HepG2 (cell line): ENCODE results near the gene TBC1D20. TPM values are rescaled to one million over a fixed set of nuclear protein-coding genes. Genes with fewer than 3 reads are reported as not detected.

Experiments
- AKAP8 ChIP-seq: sonication (generic); formaldehyde crosslinking; IDR thresholded peaks from 2 replicates; pipeline ENCODE4 v1.5.1; 2020; ENCODE audit warnings: mild to moderate bottlenecking, missing genetic modification reagents
- ATM ChIP-seq: fragments of 450-650 bp; IDR thresholded peaks from 2 replicates; pipeline ENCODE4 v1.7.1; 2017; ENCODE audit warnings: mild to moderate bottlenecking, borderline replicate concordance
- ELF3 ChIP-seq: IDR thresholded peaks from 2 replicates; pipeline ENCODE4 v1.6.1; 2016; ENCODE audit warnings: missing genetic modification reagents, missing compliant biosample characterization
- HOXD1 ChIP-seq: sonication (generic); formaldehyde crosslinking; IDR thresholded peaks from 2 replicates; pipeline ENCODE4 v1.5.0; 2020; ENCODE audit warnings: missing genetic modification reagents
- JARID2 ChIP-seq: sonication (generic); formaldehyde crosslinking; IDR thresholded peaks from 2 replicates; pipeline ENCODE4 v1.8.1; 2023; ENCODE audit warnings: missing genetic modification reagents, inconsistent platforms; ENCODE audit not compliant: insufficient replicate concordance
- MBNL3 ChIP-seq: fragments of 250-450 bp; sonication (Bioruptor Pico); conservative IDR thresholded peaks from 2 replicates; pipeline ENCODE4 v1.8.0; 2022; ENCODE audit warnings: mild to moderate bottlenecking, inconsistent platforms
- MZF1 ChIP-seq: sonication (generic); formaldehyde crosslinking; IDR thresholded peaks from 2 replicates; pipeline ENCODE4 v1.8.1; 2023; ENCODE audit warnings: mild to moderate bottlenecking, missing genetic modification reagents, borderline replicate concordance
- ONECUT2 ChIP-seq: sonication (generic); formaldehyde crosslinking; IDR thresholded peaks from 2 replicates; pipeline ENCODE4 v1.4.0; 2020; ENCODE audit warnings: missing genetic modification reagents
- PHF8 ChIP-seq: sonication (generic); formaldehyde crosslinking; IDR thresholded peaks from 2 replicates; pipeline ENCODE4 v1.5.0; 2020; ENCODE audit warnings: missing genetic modification reagents
- SOX13 ChIP-seq, 3 experiments: fragments of 450-650 bp in 1 of 3; sonication (generic) in 1 of 3; formaldehyde crosslinking in 1 of 3; IDR thresholded peaks in 2 of 3; conservative IDR thresholded peaks in 1 of 3; 2 replicates each; pipeline versions ENCODE4 v1.5.0 to v1.6.1; 2016 to 2020; ENCODE audit warnings: antibody characterized with exemption in 1 of 3, mild to moderate bottlenecking in 1 of 3, missing compliant biosample characterization in 1 of 3, missing genetic modification reagents in 1 of 3, moderate library complexity in 1 of 3
- SRF ChIP-seq: IDR thresholded peaks from 2 replicates; pipeline ENCODE4 v1.6.1; 2011; ENCODE audit warnings: mild to moderate bottlenecking, low read depth, low read length, moderate library complexity
- TARDBP ChIP-seq: sonication (generic); formaldehyde crosslinking; IDR thresholded peaks from 2 replicates; pipeline ENCODE4 v1.8.0; 2022; ENCODE audit warnings: mild to moderate bottlenecking, missing genetic modification reagents
- ZMYM3 ChIP-seq: sonication (generic); formaldehyde crosslinking; IDR thresholded peaks from 2 replicates; pipeline ENCODE4 v1.5.1; 2020; ENCODE audit warnings: mild to moderate bottlenecking, missing genetic modification reagents
- ZNF253 ChIP-seq: sonication (generic); formaldehyde crosslinking; IDR thresholded peaks from 2 replicates; pipeline ENCODE4 v1.8.0; 2022; ENCODE audit warnings: mild to moderate bottlenecking, missing genetic modification reagents, borderline replicate concordance
- ZNF33A ChIP-seq: sonication (generic); formaldehyde crosslinking; IDR thresholded peaks from 2 replicates; pipeline ENCODE4 v1.5.1; 2020; ENCODE audit warnings: missing genetic modification reagents, mild to moderate bottlenecking, moderate library complexity, borderline replicate concordance
- polyA plus RNA-seq, 8 experiments: library from polyadenylated mRNA; depleted of rRNA in 3 of 8; stranded (reverse) in 7 of 8; unstranded in 1 of 8; fragments of >200 nt; fragmentation: Illumina TruSeq in 4 of 8; extraction: Trizol in 4 of 8; gene quantifications; 2 replicates each; pipeline versions ENCODE4 v1.2.1 to v1.2.3, GENCODE V29; 2011 to 2016; ENCODE audit warnings: low read depth in 4 of 8, missing spikeins in 1 of 8, mixed read lengths in 1 of 8; ENCODE audit not compliant: insufficient read depth in 1 of 8
- total RNA-seq, 5 experiments: library from RNA; depleted of rRNA; stranded (reverse); fragments of >200 nt; fragmentation: Illumina TruSeq; extraction: Trizol; gene quantifications; 2 replicates each; pipeline ENCODE4 v1.2.3, GENCODE V29; 2016; ENCODE audit warnings: low read depth in 1 of 5
- TF ChIP-seq, protein P1 (sequence below): sonication (generic); formaldehyde crosslinking; IDR thresholded peaks from 2 replicates; pipeline ENCODE4 v1.5.0; 2020; ENCODE audit warnings: mild to moderate bottlenecking, missing genetic modification reagents
- TF ChIP-seq, protein P2 (sequence below): sonication (generic); formaldehyde crosslinking; IDR thresholded peaks from 2 replicates; pipeline ENCODE4 v1.8.0; 2022; ENCODE audit warnings: missing genetic modification reagents, mild to moderate bottlenecking, moderate library complexity, borderline replicate concordance
- TF ChIP-seq, protein P3 (sequence below): sonication (generic); formaldehyde crosslinking; IDR thresholded peaks from 2 replicates; pipeline ENCODE4 v1.5.1; 2020; ENCODE audit warnings: mild to moderate bottlenecking, moderate library complexity, missing genetic modification reagents
- TF ChIP-seq, protein P4 (sequence below): sonication (generic); formaldehyde crosslinking; IDR thresholded peaks from 2 replicates; pipeline ENCODE4 v1.4.0; 2020; ENCODE audit warnings: missing genetic modification reagents
- TF ChIP-seq, protein P5 (sequence below): sonication (generic); formaldehyde crosslinking; IDR thresholded peaks from 2 replicates; pipeline ENCODE4 v1.5.0; 2020; ENCODE audit warnings: mild to moderate bottlenecking, missing genetic modification reagents

TBC1D20 gene
- total and polyA plus RNA-seq, 2 of the 13 experiments (the other 11 are each of a cell fraction or from before 2014, with no cell fraction given), result 36.6 to 47.1 TPM

DNA sequence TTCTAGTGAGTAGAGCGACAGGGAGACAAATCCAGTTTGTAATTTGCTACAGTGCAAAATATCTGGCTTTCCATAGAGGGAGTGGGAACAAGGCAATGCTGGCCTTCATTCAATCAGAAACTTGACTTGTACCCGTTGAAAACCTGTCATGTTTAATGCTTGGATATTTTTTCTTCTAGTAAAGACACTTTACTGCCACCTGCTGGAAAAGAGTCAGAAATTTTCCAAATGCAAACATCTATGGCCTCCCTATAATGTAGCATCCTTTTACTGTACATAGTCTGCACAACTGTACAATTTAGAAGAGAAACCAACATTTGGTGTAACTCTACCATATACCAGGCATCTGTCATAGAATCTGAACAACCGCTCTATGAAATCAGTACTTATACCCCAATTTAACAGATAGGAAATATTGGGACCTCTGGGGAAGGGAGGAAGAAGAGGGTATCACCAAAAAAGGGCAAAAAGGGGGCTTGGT is 16.7 kb upstream of the TBC1D20 start (continued):
- TF ChIP-seq, protein P1, sequence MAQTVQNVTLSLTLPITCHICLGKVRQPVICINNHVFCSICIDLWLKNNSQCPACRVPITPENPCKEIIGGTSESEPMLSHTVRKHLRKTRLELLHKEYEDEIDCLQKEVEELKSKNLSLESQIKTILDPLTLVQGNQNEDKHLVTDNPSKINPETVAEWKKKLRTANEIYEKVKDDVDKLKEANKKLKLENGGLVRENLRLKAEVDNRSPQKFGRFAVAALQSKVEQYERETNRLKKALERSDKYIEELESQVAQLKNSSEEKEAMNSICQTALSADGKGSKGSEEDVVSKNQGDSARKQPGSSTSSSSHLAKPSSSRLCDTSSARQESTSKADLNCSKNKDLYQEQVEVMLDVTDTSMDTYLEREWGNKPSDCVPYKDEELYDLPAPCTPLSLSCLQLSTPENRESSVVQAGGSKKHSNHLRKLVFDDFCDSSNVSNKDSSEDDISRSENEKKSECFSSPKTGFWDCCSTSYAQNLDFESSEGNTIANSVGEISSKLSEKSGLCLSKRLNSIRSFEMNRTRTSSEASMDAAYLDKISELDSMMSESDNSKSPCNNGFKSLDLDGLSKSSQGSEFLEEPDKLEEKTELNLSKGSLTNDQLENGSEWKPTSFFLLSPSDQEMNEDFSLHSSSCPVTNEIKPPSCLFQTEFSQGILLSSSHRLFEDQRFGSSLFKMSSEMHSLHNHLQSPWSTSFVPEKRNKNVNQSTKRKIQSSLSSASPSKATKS (CRISPR knock-in tag), result no peak
- TF ChIP-seq AKAP8 (no peak), ATM (no peak), PHF8 (CRISPR knock-in tag) (no peak), ONECUT2 (no peak), ZNF33A (CRISPR knock-in tag) (no peak), SRF (peak; percentile 47; the same call in 1 of the 2 replicates), MBNL3 (no peak), ELF3 (peak; percentile 43; the same call in 1 of the 2 replicates), ZNF253 (CRISPR knock-in tag) (no peak), MZF1 (no peak), JARID2 (CRISPR knock-in tag) (no peak), ZMYM3 (CRISPR knock-in tag) (no peak), TARDBP (peak; percentile 56; the same call in 1 of the 2 replicates), SOX13 (IDR thresholded peaks at IDR 0.05) (no peak), SOX13 (CRISPR knock-in tag; conservative IDR thresholded peaks at IDR 0.05 in 1 of 2, IDR thresholded peaks at IDR 0.05 in 1 of 2) (peak in 1 of 2 experiments; percentile 32; a peak in 1 of 4 replicates), HOXD1 (no peak)
- TF ChIP-seq, protein P2, sequence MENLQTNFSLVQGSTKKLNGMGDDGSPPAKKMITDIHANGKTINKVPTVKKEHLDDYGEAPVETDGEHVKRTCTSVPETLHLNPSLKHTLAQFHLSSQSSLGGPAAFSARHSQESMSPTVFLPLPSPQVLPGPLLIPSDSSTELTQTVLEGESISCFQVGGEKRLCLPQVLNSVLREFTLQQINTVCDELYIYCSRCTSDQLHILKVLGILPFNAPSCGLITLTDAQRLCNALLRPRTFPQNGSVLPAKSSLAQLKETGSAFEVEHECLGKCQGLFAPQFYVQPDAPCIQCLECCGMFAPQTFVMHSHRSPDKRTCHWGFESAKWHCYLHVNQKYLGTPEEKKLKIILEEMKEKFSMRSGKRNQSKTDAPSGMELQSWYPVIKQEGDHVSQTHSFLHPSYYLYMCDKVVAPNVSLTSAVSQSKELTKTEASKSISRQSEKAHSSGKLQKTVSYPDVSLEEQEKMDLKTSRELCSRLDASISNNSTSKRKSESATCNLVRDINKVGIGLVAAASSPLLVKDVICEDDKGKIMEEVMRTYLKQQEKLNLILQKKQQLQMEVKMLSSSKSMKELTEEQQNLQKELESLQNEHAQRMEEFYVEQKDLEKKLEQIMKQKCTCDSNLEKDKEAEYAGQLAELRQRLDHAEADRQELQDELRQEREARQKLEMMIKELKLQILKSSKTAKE (CRISPR knock-in tag), result no peak
- TF ChIP-seq, protein P3, sequence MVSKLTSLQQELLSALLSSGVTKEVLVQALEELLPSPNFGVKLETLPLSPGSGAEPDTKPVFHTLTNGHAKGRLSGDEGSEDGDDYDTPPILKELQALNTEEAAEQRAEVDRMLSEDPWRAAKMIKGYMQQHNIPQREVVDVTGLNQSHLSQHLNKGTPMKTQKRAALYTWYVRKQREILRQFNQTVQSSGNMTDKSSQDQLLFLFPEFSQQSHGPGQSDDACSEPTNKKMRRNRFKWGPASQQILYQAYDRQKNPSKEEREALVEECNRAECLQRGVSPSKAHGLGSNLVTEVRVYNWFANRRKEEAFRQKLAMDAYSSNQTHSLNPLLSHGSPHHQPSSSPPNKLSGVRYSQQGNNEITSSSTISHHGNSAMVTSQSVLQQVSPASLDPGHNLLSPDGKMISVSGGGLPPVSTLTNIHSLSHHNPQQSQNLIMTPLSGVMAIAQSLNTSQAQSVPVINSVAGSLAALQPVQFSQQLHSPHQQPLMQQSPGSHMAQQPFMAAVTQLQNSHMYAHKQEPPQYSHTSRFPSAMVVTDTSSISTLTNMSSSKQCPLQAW (CRISPR knock-in tag), result no peak
- TF ChIP-seq, protein P4, sequence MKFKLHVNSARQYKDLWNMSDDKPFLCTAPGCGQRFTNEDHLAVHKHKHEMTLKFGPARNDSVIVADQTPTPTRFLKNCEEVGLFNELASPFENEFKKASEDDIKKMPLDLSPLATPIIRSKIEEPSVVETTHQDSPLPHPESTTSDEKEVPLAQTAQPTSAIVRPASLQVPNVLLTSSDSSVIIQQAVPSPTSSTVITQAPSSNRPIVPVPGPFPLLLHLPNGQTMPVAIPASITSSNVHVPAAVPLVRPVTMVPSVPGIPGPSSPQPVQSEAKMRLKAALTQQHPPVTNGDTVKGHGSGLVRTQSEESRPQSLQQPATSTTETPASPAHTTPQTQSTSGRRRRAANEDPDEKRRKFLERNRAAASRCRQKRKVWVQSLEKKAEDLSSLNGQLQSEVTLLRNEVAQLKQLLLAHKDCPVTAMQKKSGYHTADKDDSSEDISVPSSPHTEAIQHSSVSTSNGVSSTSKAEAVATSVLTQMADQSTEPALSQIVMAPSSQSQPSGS (CRISPR knock-in tag), result no peak
- TF ChIP-seq, protein P5, sequence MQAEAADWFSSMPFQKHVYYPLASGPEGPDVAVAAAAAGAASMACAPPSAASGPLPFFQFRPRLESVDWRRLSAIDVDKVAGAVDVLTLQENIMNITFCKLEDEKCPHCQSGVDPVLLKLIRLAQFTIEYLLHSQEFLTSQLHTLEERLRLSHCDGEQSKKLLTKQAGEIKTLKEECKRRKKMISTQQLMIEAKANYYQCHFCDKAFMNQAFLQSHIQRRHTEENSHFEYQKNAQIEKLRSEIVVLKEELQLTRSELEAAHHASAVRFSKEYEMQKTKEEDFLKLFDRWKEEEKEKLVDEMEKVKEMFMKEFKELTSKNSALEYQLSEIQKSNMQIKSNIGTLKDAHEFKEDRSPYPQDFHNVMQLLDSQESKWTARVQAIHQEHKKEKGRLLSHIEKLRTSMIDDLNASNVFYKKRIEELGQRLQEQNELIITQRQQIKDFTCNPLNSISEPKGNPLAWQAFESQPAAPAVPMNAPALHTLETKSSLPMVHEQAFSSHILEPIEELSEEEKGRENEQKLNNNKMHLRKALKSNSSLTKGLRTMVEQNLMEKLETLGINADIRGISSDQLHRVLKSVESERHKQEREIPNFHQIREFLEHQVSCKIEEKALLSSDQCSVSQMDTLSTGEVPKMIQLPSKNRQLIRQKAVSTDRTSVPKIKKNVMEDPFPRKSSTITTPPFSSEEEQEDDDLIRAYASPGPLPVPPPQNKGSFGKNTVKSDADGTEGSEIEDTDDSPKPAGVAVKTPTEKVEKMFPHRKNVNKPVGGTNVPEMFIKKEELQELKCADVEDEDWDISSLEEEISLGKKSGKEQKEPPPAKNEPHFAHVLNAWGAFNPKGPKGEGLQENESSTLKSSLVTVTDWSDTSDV (CRISPR knock-in tag), result no peak
